ENCODE measurements around the gene FLAD1. TPM values are rescaled to one million over a fixed set of nuclear protein-coding genes. Genes with fewer than 3 reads are reported as not detected.

Gene FLAD1
- total and polyA plus RNA-seq, 8 donors = 26.4 to 39.9 (median 30.2) TPM

DNA sequence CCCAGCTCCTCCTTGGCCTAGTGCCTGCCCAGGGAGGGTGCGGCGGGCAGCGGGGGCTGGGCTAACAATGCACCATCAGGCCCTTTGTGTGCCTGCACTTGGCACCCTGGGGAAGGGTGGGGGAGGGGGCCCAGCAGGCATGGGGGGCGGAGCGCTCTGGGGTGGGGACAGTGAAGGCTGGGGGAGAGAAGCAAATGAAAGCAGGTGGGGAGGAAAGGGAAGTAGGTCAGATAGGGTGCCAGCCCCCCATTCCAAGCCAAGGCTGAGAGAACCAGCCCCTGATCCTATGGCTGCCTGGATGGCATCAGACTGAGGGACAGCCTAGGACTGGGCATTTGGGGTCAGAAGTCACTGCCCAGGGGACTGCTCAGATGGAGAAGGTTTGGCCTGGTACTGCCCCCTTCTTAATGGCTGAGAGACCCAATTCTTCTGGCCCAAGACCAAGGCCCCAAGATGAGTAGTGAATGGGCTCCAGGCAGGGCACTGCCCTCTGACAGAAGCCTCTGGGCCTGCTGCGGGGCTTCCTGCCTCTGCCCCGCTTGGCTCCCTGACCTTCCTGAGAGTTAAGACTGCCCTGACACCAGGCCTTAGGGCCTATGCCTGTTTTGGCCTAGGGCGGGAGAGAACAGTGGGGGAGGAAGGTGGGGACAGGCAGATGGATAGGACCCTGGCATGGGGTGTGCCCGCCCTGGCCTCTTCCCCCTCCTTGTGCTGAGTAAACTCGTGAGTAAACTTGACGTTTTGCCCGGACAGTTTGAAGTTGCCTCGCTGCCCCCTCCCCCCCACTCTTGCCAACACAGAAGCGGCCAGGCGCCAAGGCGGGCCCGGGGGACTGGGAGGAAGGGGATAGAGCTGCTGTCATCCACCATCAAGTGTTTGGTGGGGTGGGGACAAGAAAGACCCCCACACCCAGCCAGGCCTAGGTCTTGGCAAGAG lies 22.2 kb downstream of the FLAD1 start:
- Histone ChIP-seq H3K9me3 (no peaks in the 10 kb centered on the region), H3K4me1 (peaks cover 33 to 66% of the 10 kb centered on the region in 2 donors), H3K36me3 (no peaks in the 10 kb centered on the region), H3K4me3 (peak overlapping the region in 1 of 2 donors; percentile 96), H3K27ac (peak overlapping the region; percentile 91 to 95), H3K27me3 (no peaks in the 10 kb centered on the region)
- intact Hi-C loops (cut with DNase I) = no loop called here
- DNase-seq = peak in 3 of 4 donors; percentile 59 to 92 (median 84)
- TF ChIP-seq, protein P1, sequence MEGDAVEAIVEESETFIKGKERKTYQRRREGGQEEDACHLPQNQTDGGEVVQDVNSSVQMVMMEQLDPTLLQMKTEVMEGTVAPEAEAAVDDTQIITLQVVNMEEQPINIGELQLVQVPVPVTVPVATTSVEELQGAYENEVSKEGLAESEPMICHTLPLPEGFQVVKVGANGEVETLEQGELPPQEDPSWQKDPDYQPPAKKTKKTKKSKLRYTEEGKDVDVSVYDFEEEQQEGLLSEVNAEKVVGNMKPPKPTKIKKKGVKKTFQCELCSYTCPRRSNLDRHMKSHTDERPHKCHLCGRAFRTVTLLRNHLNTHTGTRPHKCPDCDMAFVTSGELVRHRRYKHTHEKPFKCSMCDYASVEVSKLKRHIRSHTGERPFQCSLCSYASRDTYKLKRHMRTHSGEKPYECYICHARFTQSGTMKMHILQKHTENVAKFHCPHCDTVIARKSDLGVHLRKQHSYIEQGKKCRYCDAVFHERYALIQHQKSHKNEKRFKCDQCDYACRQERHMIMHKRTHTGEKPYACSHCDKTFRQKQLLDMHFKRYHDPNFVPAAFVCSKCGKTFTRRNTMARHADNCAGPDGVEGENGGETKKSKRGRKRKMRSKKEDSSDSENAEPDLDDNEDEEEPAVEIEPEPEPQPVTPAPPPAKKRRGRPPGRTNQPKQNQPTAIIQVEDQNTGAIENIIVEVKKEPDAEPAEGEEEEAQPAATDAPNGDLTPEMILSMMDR (IDR thresholded peaks at IDR 0.05) = no peak
- ATAC-seq = peak; percentile 13

DNA sequence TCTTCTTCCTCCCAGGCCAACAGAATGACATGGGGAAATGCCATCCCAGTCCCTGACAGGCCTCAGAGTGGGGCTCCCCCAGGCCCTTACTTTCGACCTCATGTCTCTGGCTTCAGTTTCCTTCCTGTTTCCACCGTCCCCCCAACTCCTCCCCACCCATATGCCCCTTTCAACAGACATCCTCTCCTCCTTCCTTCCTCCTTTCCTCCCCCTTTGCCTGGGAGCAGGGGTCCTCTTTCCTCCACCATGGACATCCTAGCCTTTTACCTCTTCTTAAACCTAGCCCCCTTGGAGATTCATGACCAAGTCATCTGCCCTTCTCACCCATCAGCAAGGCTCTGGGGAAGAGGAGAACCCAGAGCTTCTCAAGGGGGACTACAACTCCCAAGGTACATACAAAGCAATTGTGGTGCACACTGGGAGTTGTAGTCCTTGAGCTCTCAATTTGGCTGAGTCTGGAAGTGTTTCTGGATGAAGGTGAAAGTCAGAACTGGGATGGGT lies 23.5 kb downstream of the FLAD1 start:
- Histone ChIP-seq H3K9me3 (no peaks in the 10 kb centered on the region), H3K27me3 (no peaks in the 10 kb centered on the region), H3K4me3 (peak overlapping the region in 1 of 2 donors; percentile 96), H3K4me1 (peaks cover 38 to 76% of the 10 kb centered on the region in 2 donors), H3K36me3 (peaks cover 0 to 7% of the 10 kb centered on the region in 2 donors), H3K27ac (peak overlapping the region; percentile 91 to 95)
- no peak for DNase-seq
- intact Hi-C loops (cut with DNase I) = no loop called here
- ATAC-seq = no peak
- TF ChIP-seq, protein P1 (IDR thresholded peaks at IDR 0.05) = no peak

DNA sequence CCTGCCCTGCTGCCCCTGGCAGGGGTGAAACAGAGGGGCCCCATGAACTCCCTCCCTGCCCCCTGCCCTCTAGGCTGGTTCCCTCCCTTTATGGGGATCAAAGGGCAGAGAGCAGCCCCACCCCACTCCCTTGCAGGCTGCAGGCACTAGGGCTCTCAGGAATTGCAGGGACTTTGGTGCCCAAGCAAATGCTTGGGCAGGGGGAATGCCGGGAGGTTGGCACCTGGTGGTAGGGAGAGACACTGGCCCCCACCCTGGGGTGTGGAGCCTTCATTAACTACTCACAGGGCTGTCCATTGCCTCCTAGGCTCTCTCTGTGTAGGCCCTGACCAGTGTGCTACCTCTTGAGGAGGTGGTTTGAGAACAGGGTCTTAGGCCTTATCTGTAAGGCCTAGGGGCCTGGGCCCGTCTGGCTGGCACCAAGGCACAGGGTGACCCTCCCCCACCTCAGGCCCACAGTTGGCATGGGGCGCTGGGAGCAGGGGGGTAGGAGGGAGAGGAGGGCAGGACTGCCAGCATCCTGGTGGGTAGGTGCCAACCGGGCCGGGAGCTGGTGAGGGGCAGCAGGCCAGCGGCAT lies 24.2 kb downstream of the FLAD1 start:
- Histone ChIP-seq H3K4me1 (peaks cover 43 to 83% of the 10 kb centered on the region in 2 donors), H3K27ac (peak overlapping the region; percentile 59 to 95), H3K4me3 (peak overlapping the region in 1 of 2 donors; percentile 96), H3K36me3 (peaks cover 0 to 9% of the 10 kb centered on the region in 2 donors), H3K9me3 (no peaks in the 10 kb centered on the region), H3K27me3 (no peaks in the 10 kb centered on the region)
- TF ChIP-seq, protein P1 (IDR thresholded peaks at IDR 0.05) = no peak
- no peak for ATAC-seq
- intact Hi-C loops (cut with DNase I) = no loop called here
- DNase-seq = peak in 1 of 4 donors; percentile 84

DNA sequence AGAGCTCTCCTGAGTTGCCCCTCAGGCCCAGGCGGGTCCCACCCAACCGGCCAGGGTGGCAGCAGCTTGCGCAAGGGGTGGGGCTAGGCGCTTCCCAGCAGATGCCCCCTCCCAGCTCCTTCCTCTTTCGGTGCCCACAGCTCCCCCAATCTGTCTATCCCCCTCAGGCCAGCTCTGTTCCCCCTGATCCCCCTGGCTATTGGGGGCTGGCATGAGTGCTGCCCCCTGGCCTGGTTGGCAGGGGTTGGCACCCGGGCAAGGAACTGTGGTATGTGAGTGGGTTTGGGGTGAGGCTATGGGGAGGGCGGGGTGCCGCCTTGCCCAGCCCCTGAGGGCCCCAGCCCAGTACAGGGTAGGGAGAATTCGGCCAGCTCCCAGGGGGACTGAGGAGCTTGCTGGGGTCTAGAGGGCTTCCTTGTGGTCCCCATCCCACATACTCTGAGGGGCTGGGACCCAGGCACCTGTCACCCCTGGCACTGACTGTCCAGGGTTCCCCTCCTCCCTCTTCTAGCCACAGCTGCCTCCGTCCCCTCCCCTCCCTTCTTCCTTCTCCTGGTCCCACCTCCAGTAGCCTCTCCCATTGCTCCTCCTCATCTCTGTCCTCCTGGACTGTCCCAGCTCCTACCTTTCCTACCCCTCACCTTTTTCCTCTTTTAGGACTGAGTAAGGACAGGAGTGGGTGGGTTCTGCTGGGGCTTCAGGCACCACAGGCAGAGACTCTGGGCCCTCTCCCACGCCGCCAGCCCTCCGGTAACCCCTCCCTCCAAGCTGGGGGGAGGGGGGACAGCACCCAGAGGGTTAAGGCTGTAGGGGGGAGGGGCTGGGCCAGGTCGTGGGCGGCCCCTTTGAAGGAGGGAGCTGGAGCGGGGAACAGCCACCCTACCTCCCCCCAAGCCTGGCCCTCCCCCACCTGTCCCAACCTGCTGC lies 25.1 kb downstream of the FLAD1 start:
- peaks cover 46 to 92% of the 10 kb centered on the region in 2 donors for H3K4me1 ChIP-seq
- peak; percentile 3 for ATAC-seq

More for the DNA sequence above, 25.1 kb downstream of the FLAD1 start:
- Histone ChIP-seq H3K36me3 (peaks cover 0 to 9% of the 10 kb centered on the region in 2 donors), H3K4me3 (peak overlapping the region; percentile 11 to 96), H3K27ac (peak overlapping the region; percentile 59 to 95), H3K27me3 (no peaks in the 10 kb centered on the region), H3K9me3 (no peaks in the 10 kb centered on the region)
- DNase-seq = peak in 2 of 4 donors; percentile 57 to 87
- TF ChIP-seq, protein P1 (IDR thresholded peaks at IDR 0.05) = no peak
- intact Hi-C loops (cut with DNase I) = no loop called here

All from left lung (tissue), 10 donors.